GM21786 (cell line): ENCODE results near the gene SIPA1L3.

Experiments used
- ATAC-seq: cut with Tn5 transposase; IDR thresholded peaks from one replicate; pipeline ENCODE4 v1.9.1; 2021; ENCODE audit not compliant: unreplicated experiment

SIPA1L3 gene

DNA sequence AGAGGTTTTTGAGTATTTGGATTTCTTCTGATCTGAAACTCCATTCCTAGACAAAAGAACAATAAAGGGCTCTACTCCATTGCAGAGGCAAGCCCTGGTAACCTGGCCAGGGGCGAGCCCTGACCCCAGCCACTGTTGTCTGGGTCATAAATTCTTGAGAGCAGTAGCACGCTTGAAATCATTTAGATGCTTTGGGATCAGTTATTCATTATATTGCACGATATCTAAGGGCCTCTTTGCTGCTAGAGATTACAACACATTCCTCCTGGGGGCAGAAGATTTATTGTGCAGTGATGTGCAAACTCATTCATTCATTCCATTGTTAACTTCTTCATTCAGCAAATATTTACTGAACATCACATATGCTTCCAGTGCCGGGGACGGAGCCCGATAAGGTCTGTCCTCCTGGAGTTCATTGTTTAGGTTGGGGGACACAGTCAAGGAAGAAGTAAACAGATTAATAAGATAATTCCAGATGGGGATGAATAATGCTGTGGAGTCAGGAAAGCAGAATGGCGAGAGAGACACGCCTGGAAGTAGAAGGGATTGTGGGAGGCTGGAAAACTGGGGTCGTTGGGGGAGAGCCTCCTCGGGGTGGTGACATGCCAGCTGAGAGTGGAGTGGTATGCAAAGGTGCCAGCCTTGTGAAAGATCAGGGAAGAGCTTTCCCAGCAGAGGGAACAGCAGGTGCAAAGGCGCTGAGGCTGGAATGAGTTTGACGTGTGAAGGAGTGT is 34.9 kb downstream of the SIPA1L3 start:
- ATAC-seq, result no peak

DNA sequence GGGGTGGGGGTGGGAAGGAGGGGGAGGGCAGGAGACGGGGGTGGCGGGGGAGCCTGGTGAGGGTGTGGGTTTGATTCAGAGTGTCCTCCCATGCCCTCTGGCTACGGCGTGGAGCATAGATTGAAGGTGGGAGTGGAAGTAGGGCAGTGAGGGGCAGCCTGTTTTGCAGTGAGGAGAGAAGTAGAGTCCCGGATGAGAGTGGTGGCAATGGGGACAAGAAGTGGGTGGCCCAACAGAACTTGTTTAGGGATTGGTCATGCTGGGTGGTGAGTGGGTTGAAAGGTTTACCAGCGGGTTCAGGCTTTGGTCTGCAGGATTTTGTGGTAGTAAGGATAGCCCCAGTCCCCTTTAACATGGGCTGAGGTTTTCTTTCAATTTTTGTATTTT is 35.5 kb downstream of the SIPA1L3 start:
- no peak for ATAC-seq

DNA sequence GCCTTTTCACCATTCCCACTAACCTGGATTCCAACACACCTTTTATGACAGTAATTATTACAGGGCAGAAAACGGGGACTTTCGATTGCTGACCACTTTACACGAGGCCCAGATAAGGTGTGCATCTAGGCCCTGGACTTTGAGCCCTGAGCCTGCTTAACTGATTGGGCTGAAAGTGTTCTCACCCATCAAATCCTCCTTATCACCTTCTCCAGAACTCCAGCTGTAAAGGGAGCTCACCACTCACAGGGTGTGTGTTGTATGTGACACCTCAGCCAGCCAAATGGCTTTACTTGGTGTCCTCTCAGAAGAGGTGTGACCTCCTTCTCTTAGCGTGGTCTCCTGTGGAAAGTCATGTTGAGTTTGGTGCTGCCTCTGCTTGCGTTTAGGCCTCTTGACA is 36.5 kb downstream of the SIPA1L3 start:
- no peak for ATAC-seq

DNA sequence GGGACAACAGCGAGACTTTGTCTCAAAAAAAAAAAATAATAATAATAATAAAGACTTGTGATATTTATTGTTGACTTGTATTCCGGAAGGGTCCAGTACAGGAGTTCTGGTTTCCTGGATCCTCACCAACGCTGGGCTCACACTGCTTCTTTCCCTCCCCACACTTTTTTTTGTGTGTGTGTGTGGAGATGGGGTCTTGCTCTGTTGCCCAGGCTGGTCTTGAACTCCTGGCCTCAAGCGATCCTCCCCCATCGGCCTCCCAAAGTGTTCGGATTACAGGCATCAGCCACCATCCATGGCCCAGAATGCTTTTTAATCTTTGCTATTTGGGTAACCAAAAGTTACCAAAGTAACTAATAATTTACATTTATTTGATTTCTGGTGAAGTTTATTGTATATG is 39.1 kb downstream of the SIPA1L3 start:
- ATAC-seq, result no peak

DNA sequence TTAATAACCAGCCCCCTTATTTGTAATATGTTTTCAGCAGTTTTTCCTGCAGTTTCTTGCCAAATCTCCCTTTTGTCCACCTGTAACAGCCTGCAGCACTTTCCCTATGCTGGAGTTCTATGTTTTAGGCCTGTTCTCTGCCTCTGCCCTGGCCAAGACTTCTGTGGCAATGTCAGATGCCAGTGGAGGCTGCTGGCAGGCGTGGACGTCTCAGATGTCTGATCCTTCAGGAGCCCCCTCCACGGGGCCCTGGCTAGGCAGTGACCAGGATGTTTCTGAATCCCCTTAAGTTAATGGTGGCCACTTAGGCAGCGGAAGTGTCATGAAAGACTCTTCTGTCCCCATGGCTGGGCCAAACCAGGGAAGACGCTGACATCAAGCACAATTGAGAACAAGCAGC is 40.8 kb downstream of the SIPA1L3 start:
- no peak for ATAC-seq

DNA sequence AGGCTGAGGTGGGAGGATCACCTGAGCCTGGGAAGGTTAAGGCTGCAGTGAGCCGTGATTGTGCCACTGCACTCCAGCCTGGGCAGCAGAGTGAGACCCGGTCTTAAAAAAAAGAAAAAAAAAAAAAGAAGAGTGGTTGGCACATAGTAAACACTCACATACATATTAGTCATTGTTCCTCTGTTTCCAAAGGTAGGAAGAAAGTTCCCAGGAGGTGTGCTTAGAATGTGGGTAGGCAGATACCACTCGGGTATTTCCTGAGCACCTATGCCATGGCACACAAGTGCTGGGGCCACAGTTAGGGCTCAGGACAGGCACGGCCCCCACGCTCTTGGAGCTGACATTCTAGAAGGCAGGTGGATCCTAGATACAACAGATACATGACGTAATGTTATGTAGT is 41.4 kb downstream of the SIPA1L3 start:
- ATAC-seq, result no peak

DNA sequence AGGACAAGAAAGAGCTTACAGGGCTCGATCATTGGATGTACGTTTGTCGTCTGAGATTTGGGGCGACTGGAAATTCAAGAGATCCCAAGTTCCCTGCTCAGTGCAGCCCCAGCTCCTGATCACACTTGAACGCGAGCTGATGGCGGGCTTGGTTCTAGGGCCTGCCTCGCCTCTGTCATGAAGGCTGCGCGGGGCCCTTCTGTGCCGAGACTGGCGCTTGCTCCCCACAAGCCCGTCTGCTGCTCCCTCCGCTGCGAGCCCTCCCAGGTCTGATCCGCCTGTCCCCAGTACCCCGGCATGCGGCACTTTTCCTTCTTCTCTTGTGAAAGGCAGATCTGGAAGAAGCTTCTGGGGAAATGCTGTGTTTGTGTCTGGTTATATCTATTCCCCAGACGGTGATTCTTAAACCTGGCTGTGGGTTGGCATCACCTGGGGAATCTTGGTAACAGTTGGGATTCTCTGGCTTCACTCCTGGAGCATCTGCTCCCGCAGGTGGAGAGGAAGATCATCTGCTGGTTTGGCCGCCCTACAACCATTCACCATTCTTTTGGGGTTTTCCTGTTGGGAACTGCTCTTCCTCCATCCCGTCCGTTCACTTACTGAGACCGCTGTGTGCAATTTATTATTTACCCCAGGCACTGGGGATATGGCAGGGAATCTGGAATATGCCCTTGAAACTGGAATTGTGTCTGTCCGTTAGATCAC is 43.6 kb downstream of the SIPA1L3 start:
- no peak for ATAC-seq

DNA sequence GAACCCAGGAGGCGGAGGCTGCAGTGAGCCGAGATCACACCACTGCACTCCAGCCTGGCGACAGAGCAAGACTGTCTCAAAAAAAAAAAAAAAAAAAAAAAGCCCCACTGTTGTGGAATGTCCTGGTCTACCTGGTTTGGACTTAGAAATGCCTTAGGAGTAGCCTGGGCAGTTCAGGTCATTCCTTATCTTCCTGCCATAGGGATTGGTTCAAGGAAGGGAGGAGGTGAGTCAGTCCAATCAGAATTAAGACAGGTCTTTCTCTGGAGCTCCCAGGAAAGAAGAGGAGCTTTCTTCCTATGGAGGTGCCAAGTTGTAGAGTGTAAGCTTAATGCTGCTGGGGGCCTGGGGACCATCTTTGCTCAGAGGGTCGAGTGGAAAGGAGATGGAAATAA is 44.8 kb downstream of the SIPA1L3 start:
- ATAC-seq, result no peak

DNA sequence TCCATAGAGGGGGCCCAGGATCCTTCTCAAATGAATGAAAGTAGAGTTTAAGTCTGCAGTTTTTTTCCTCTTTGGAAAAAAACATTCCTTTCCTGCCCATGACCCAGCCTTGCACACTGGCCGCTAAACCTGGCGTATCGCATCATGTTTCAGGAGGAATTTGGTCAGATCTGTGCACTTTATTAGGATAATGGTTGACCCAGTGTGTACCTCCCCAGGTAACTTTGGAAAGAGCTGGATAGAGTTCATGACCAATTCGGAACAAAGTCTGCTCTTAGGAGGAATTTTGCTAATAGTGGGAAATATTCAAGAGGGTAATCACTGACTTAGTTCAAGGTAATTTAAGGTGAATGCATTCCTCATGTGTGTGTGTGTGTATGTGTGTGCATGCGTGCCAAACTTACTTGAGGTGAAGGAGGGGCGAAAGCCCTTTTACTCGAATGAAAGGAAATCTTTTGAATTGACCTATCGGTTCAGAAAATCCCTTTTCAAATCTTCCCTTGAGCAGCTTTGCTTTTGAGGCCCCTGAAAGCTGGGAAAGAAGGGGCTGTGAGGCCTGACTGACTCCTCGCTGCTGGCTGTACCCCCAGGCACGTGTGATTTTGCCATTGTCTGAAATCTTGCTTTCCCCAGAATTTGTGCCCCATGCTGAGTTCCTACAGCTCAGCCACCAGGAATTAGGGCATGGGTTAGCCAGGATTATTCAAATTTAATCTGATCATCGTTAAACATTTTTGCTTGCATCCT is 46.3 kb downstream of the SIPA1L3 start:
- ATAC-seq, result no peak

DNA sequence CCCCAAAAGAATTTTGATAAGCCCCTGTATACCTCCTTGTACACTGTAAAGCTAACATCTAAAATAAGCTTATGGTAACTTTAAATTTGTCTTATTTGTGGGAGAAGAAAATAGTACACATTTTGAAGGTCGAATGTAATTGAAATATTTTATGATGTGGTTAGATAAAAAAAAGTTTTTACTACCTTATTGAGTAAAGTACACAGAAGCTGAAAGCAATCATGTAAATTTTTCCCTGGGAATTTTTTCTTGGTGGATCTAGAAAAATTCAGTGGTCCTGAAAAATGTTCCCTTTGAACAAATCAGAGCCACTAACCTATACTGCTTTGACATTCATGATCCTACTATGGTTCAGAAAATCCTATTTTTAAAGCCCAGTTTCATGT is 46.9 kb downstream of the SIPA1L3 start:
- ATAC-seq, result no peak

DNA sequence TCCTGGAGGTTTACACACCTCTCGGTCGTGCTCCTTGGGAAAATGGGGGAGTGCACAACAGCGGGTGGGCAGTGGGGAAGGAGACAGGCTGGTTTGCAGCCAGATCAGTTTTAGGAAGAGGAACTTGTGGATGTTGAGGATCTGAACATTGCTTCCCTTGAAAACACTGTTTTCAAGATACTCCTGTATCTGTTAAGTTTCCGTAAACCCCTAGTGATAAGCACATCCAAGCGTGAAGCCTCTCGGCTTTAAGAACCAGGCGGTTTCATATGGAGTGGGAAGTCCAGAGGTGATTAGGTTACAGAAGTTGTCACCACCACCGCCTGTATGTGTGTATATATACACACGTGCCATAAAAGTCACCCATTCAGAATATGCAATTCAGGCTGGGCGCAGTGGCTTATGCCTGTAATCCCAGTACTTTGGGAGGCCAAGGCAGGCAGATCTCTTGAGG is 47.4 kb downstream of the SIPA1L3 start:
- ATAC-seq, result no peak

DNA sequence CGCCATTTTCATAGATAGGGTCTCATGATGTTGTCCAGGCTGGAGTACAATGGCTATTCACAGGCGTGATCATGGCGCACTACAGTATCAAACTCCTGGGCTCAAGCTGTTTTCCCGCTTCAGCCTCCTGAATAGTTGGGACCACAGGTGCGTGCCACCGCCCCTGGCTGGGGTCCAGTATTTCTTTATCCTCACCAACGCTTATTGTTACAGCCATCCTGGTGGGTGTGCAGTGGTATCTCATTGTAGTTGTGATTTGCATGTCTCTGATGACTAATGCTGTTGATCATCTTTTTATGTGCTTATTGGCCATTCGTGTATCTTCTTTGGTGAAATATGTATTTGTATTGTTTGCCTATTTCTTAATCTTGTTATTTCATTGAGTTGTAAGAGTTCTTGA is 49.0 kb downstream of the SIPA1L3 start:
- ATAC-seq, result no peak

DNA sequence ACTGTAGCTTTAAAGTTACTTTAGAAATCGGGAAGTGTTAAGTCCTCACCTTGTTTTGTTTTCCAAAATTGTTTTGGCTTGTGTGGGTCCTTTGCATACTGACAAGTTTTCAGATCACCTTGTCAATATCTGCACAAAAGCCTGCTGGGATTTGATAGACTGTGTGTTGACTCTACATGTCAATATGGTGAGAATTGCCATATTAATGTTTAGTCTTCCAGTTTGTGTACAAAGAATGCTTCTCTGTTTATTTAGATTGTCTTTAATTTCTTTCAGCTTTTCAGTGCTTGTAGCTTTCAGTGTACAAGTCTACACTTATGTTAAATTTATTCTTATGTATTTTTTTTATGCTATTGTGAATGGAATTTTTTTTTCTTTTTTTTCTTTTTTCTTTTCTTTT is 50.2 kb downstream of the SIPA1L3 start:
- ATAC-seq, result no peak

DNA sequence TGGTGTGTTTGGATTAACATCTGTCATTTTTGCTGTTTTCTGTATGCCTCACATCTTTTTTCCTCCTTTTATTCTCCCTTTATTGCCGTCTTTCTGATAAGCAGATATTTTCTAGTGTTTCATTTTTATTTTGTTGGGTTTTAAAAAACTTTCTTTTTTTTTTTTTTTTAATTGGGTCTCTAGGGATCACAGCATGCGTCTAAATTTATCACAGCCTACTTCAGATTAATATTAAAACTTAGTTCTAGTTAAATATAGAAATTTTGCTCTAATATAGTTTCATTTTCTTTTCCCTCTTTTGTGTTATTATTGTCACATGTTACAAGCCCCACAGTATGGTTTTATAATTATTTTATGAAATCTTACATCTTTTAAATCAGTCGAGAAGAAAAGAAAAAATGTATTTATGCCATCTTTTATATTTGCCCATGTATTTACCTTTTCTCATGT is 52.7 kb downstream of the SIPA1L3 start:
- ATAC-seq, result no peak

DNA sequence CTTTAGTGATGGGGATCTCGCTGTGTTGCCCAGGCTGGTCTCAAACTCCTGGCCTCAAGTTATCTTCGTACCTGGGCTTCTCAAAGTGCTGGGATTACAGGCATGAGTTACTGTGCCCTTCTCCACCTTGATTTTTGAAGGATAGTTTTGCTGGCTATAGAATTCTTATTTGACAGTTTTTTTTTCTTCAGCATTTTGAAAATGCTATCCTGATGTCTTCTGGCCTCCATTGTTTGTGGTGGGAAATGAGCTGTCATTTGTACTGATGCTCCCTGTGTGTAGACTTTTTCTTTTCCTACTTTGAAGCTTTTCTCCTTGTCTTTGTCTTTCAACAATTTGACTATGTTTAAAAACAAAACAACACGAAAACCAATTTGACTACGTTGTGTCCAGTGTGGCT is 54.2 kb downstream of the SIPA1L3 start:
- ATAC-seq, result no peak

DNA sequence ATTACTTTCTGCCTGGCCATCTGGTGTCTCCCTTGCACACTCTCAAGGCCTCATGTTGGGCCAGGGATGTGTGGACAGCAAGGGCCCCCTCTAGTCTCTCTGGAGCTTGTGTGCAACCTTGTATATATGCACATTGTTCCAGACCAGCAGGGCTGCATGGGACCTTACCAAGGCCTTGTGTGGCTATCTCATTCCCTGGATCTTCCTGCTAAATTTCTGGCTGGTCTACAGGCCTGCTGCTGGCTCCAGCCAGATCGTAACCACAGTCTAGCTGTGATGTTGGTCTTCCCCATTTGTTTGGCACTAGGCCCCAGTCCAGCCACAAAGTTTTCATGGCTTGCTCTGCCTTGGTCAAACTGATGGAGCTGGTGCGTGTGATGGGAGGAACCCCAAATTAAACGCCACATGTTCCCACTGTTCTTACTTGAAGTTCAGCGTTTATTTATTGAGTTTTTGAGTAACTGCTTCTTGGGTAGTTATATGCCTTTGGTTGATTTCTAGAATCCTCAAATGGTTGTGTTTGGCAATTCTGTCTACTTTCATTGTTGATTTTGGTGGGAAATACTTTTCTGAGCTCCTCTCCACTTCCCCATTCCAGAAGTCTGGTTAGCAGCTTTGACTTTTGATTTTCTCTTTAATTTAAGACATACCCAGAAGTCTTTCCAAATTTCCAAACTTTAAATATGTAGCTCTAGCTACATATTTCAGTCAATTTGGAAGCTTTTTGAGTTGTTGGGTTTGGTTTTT is 56.4 kb downstream of the SIPA1L3 start:
- ATAC-seq, result no peak

DNA sequence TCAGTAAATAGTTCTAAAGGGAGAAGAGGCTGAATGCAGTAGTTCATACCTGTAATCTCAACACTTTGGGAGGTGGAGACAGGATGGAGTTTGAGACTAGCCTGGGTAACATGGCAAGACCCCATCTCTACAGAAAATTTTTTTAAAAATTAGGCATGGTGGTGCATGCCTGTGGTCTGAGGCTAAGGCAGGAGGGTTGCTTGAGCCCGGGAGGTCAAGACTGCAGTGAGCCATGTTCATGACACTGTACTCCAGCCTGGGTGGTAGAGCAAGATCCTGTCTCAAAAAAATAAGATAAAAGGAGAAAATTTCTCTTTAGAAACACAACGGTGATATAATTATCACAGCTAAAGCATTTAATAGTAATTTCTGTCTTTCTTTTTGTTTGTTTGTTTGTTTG is 57.1 kb downstream of the SIPA1L3 start:
- no peak for ATAC-seq

DNA sequence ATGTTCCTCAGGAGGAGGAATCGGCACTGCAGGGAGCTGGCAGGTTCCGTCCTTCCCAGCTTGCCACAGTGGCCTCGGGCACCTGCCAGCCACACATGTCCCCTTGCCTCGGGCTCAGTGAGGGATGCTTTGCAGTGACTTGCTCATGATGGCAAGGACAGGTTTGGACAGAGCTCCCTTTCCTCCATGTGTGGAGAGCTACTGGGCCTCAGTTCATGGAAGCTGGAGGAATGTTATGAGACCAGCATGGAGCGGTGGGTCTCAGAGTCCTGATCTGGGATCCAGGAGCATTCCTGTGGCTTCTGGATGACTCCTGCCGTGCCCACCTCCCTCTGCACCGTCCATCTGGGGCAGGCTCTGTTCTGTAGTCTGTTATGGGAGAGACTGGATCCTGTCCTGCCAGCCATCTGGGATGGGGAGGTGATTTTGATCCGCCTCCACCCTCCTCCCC is 59.2 kb downstream of the SIPA1L3 start:
- no peak for ATAC-seq

DNA sequence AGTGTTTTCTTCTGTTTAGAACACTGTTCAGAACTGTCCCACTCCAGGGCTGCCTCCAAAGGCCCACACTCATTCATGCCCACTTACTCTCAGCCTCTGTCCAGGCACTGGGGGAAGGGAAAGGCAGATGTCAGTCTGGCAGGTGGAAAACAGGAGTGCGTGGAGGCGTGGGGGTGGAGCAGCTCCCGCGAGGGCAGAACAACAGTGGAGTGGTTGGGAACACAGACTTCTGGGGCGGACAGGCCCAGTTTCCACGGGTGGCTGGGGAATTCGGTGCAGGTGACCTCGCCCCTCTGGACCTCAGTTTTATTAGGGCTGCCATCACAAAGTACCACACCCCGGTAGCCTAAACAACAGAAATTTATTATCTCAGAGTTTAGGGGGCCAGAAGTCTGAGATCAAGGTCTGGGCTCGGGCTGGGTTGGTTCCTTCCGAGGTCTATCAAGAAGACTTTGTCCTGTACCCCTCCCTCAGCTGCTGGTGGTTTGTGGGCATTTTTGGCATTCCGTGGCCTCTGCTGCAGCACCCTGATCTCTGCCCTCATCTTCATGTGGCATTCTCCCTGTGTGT is 59.7 kb downstream of the SIPA1L3 start:
- no peak for ATAC-seq

DNA sequence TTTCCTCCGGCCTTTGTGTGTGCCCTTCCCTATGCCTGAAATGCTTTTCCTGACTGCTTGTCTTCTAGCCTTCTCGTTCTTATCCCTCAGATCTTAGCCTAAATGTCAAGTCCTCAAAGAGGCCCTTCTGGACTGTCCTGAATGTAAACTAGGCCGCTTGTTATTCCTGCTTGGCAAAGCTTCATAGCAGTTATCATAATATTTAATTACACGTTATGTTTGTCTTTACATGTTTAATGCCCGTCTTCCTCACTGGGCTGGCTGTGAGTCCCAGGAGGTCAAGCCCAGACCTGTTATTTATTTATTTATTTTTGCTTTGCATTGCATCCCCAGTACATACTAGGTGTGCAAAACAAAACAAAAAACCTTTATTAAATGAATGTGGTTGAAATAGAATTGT is 62.7 kb downstream of the SIPA1L3 start:
- no peak for ATAC-seq

DNA sequence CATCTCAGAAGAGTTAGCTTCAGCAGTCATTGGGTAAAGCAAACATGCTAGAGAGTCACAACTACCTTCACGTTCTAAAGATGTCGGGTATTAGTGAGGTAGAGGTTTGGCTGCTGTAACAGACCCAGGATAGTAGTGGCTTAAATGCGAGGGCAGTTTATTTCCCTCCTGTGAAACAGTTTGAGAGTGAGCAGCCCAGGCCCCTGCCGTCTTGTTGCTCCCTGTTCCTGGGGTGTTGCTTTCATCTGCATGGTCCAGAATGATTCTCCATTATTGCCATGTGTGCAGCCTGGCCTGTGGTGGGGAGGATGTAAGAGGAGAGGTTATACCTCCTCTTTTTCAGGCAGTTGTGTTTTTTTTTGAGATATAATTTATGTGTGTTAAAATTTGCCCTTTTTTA is 63.7 kb downstream of the SIPA1L3 start:
- ATAC-seq, result no peak
